Measurements from ENCODE around the gene PTPRD.

Gene PTPRD

GRCh38 chr9:9284201-9284600 is 1328.6 kb downstream of the PTPRD start:
- Histone ChIP-seq H3K79me2 (ENCODE audit: insufficient read depth, low read length) (no peaks in the 10 kb centered on the region), H2AFZ (ENCODE audit: low read depth, low read length, severe bottlenecking) (no peak overlapping the region), H3K27me3 (ENCODE audit: low read length) (no peaks in the 10 kb centered on the region), H3K4me3 (ENCODE audit: insufficient read depth, low read length, poor library complexity, severe bottlenecking) (no peak overlapping the region), H3F3A (ENCODE audit: insufficient read depth) (no peaks in the 10 kb centered on the region), H3K9me3 (ENCODE audit: insufficient read depth, low read length) (no peaks in the 10 kb centered on the region), H3K27ac (ENCODE audit: low read depth, low read length) (no peak overlapping the region), H4K20me1 (ENCODE audit: low read depth, low read length) (no peaks in the 10 kb centered on the region), H3K9ac (ENCODE audit: low read length) (no peak overlapping the region), H3K4me2 (ENCODE audit: low read depth, low read length, poor library complexity, severe bottlenecking) (no peak overlapping the region), H3K36me3 (ENCODE audit: low read length) (no peaks in the 10 kb centered on the region), H3K9me2 (replicated peaks; ENCODE audit: insufficient read depth, low read length) (no peaks in the 10 kb centered on the region)
- no peak for TF ChIP-seq CTCF (IDR thresholded peaks at IDR 0.05; ENCODE audit: insufficient read depth, low read length, poor library complexity, severe bottlenecking)
- TF ChIP-seq EZH2phosphoT487 (conservative IDR thresholded peaks at IDR 0.05; ENCODE audit: low read length): no peak

- no peak overlapping the region for H3K4me2 ChIP-seq (ENCODE audit: low read depth, low read length, poor library complexity, severe bottlenecking)
- no peak for TF ChIP-seq CTCF (IDR thresholded peaks at IDR 0.05; ENCODE audit: insufficient read depth, low read length, poor library complexity, severe bottlenecking)
Observed at GRCh38 chr9:9283159-9283986, 1329.4 kb downstream of the PTPRD start.

GRCh38 chr9:9275601-9276000 is 1337.2 kb downstream of the PTPRD start:
- no peak overlapping the region for H2AFZ ChIP-seq (ENCODE audit: low read depth, low read length, severe bottlenecking)
- H3K27me3 ChIP-seq (ENCODE audit: low read length): no peaks in the 10 kb centered on the region
- no peaks in the 10 kb centered on the region for H4K20me1 ChIP-seq (ENCODE audit: low read depth, low read length)
- no peaks in the 10 kb centered on the region for H3K79me2 ChIP-seq (ENCODE audit: insufficient read depth, low read length)
- H3K4me2 ChIP-seq (ENCODE audit: low read depth, low read length, poor library complexity, severe bottlenecking): no peak overlapping the region
- no peaks in the 10 kb centered on the region for H3K9me2 ChIP-seq (replicated peaks; ENCODE audit: insufficient read depth, low read length)
- no peak overlapping the region for H3K9ac ChIP-seq (ENCODE audit: low read length)
- no peaks in the 10 kb centered on the region for H3F3A ChIP-seq (ENCODE audit: insufficient read depth)
- no peak for TF ChIP-seq EZH2phosphoT487 (conservative IDR thresholded peaks at IDR 0.05; ENCODE audit: low read length)
- no peak for TF ChIP-seq CTCF (IDR thresholded peaks at IDR 0.05; ENCODE audit: insufficient read depth, low read length, poor library complexity, severe bottlenecking)
- no peaks in the 10 kb centered on the region for H3K36me3 ChIP-seq (ENCODE audit: low read length)
- H3K27ac ChIP-seq (ENCODE audit: low read depth, low read length): no peak overlapping the region
- H3K4me3 ChIP-seq (ENCODE audit: insufficient read depth, low read length, poor library complexity, severe bottlenecking): no peak overlapping the region
- H3K9me3 ChIP-seq (ENCODE audit: insufficient read depth, low read length): no peaks in the 10 kb centered on the region

More at GRCh38 chr9:9283159-9283986, 1329.4 kb downstream of the PTPRD start:
- no peak overlapping the region for H3K27ac ChIP-seq (ENCODE audit: low read depth, low read length)
- no peaks in the 10 kb centered on the region for H3K36me3 ChIP-seq (ENCODE audit: low read length)
- no peaks in the 10 kb centered on the region for H4K20me1 ChIP-seq (ENCODE audit: low read depth, low read length)
- no peak overlapping the region for H3K9ac ChIP-seq (ENCODE audit: low read length)
- no peaks in the 10 kb centered on the region for H3K79me2 ChIP-seq (ENCODE audit: insufficient read depth, low read length)
- no peak overlapping the region for H3K4me3 ChIP-seq (ENCODE audit: insufficient read depth, low read length, poor library complexity, severe bottlenecking)
- H2AFZ ChIP-seq (ENCODE audit: low read depth, low read length, severe bottlenecking): no peak overlapping the region
- no peaks in the 10 kb centered on the region for H3F3A ChIP-seq (ENCODE audit: insufficient read depth)
- H3K27me3 ChIP-seq (ENCODE audit: low read length): no peaks in the 10 kb centered on the region
- H3K9me2 ChIP-seq (replicated peaks; ENCODE audit: insufficient read depth, low read length): no peaks in the 10 kb centered on the region
- H3K9me3 ChIP-seq (ENCODE audit: insufficient read depth, low read length): no peaks in the 10 kb centered on the region
